ENCODE measurements around the gene PDE4D. TPM values are rescaled to one million over a fixed set of nuclear protein-coding genes. Genes with fewer than 3 reads are reported as not detected.

The PDE4D gene
- total RNA-seq, 5 donors from 2014 or later (not counting 1 experiment from before 2014, with no cell fraction given) = 45.1 to 136 (median 64.9) TPM

DNA sequence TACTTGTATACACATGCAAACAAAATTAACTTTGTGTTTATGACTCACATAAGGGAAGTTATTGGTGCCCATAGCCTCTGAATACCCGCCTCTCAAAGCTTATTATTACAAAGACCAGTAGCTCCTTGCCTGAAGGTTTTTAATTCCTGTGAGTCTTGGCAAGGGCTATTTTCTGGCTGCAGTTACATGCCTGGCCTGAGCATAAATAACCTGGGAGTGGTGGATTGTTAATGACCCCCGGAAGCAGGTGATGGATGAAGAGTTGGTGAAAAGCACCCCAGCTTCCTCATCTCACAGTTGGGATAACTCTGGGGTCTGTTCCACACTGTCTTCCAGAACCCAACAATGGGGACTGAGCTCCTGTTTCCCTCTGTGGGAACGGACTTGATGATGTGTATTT is 594.5 kb downstream of the PDE4D start:
- no peak for DNase-seq
- Histone ChIP-seq H3K36me3 (ENCODE audit: control insufficient read depth in 2 of 2, extremely low read depth in 1 of 2, insufficient read depth in 1 of 2, low read length in 1 of 2) (no peaks in the 10 kb centered on the region), H3K4me3 (ENCODE audit: control insufficient read depth in 1 of 2, extremely low read depth in 1 of 2, low read length in 1 of 2) (no peak overlapping the region), H3K4me1 (ENCODE audit: control insufficient read depth in 1 of 2, extremely low read depth in 1 of 2, insufficient read depth in 2 of 2, low read length in 2 of 2) (no peaks in the 10 kb centered on the region), H3K27me3 (replicated peaks in 1 of 2; ENCODE audit: control insufficient read depth in 2 of 2, extremely low read depth in 1 of 2, insufficient read depth in 2 of 2, low read length in 1 of 2) (no peaks in the 10 kb centered on the region), H3K27ac (ENCODE audit: low read length) (no peak overlapping the region), H3K9me3 (no peaks in the 10 kb centered on the region)
- H3K4me1 Mint-ChIP-seq = peaks cover 15 to 18% (median 17%) of the 10 kb centered on the region in 3 donors
- POLR2A ChIA-PET = no interaction called here
- H3K36me3 Mint-ChIP-seq = no peaks in the 10 kb centered on the region
- peaks cover 0 to 5% (median 0%) of the 10 kb centered on the region in 3 donors for H3K9me3 Mint-ChIP-seq
- CTCF ChIA-PET = no interaction called here
- no peak overlapping the region for H3K4me3 Mint-ChIP-seq
- no CpG with 5 or more reads among the region's 3 CpGs for whole genome bisulfite sequencing (ENCODE audit: insufficient coverage)
- ATAC-seq (replicated peaks in 1 of 4) = no peak
- H3K27me3 Mint-ChIP-seq = no peaks in the 10 kb centered on the region
- no peak overlapping the region for H3K27ac Mint-ChIP-seq

DNA sequence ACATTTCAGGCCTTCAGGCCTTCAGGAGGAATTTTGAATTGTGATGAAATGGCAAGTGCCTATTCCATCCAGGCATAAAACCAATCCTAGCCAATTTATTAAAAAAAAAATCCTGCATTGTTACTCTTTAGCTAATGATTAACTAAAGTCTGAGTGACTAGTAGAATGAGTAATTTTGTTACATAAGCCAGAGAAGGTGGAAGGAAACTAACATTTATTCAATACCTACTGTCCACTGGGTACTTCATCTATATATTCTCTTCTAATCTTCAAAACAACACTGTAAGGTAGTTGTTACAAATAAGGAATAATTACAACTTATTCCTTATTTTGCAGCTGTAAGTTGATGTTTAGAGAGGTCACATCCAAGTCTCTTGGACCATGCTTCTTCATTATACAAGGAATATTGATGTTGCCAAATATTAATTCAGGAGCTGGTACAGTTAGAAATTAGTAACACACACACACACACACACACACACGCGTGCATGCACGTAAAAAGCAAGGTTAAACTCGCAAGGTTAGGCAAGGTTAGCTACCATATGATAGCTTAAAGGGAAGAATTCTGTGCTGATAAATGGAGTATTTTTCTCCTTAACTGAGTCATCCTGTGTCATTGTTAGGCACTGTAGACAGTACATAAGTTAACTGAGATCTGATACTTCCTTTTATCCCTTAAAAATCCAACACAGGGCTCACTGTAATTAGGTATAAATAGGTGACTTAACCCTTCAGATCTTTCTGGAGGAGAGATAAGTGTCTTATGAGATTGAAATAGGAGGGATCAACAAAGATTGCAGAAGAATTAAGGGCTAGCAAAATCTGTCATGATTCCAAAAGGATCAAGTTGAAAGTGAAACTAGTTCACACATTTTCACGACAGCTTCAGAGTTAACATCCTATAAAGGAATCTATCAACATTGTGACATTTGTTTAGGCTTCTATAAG is 596.9 kb downstream of the PDE4D start:
- no peaks in the 10 kb centered on the region for H3K9me3 Mint-ChIP-seq
- CTCF ChIA-PET = interaction anchor here in 1 of 2 donors (0.7 kb wide), 1 partner anchor 409 kb away, joined by 3 read pairs; no protein-coding TSS in a partner anchor

DNA sequence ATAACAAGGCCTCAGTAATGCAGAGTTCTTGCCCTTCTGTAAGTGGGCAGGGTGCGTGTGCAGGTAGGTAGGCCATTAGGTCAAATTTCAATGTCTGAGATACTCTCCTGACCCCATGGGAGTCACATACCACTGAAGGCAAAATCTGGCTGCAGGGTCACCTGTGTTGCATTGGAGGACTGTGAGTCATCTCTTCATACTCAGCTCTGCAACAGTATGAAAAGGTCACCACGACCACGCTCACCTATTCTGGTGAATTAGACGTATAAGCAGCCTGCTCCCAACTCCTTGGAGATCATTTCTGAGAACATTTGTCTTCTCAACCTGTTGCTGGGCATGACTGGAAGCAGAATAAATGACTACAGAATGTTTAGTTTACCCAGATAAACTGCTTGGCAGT is 599.8 kb downstream of the PDE4D start:
- no peaks in the 10 kb centered on the region for H3K36me3 ChIP-seq (ENCODE audit: control insufficient read depth in 2 of 2, extremely low read depth in 1 of 2, insufficient read depth in 1 of 2, low read length in 1 of 2)
- no peaks in the 10 kb centered on the region for H3K9me3 ChIP-seq
- H3K27ac Mint-ChIP-seq = no peak overlapping the region
- no peaks in the 10 kb centered on the region for H3K27me3 Mint-ChIP-seq
- DNase-seq (no peak), ATAC-seq (replicated peaks in 1 of 4) (no peak)
- H3K4me3 Mint-ChIP-seq = no peak overlapping the region
- no peaks in the 10 kb centered on the region for H3K9me3 Mint-ChIP-seq
- H3K27ac ChIP-seq (ENCODE audit: low read length) = no peak overlapping the region
- no peaks in the 10 kb centered on the region for H3K36me3 Mint-ChIP-seq
- 100% methylated on average over 3 of the region's 4 CpGs for WGBS (ENCODE audit: insufficient coverage)
- H3K27me3 ChIP-seq (replicated peaks in 1 of 2; ENCODE audit: control insufficient read depth in 2 of 2, extremely low read depth in 1 of 2, insufficient read depth in 2 of 2, low read length in 1 of 2) = no peaks in the 10 kb centered on the region
- ChIA-PET POLR2A (no interaction called here), CTCF (no interaction called here)
- peaks cover 15 to 18% (median 17%) of the 10 kb centered on the region in 3 donors for H3K4me1 Mint-ChIP-seq
- H3K4me3 ChIP-seq (ENCODE audit: control insufficient read depth in 1 of 2, extremely low read depth in 1 of 2, low read length in 1 of 2) = no peak overlapping the region
- no peaks in the 10 kb centered on the region for H3K4me1 ChIP-seq (ENCODE audit: control insufficient read depth in 1 of 2, extremely low read depth in 1 of 2, insufficient read depth in 2 of 2, low read length in 2 of 2)

More for the DNA sequence above, 596.9 kb downstream of the PDE4D start:
- Histone ChIP-seq H3K27ac (ENCODE audit: low read length) (no peak overlapping the region), H3K27me3 (replicated peaks in 1 of 2; ENCODE audit: control insufficient read depth in 2 of 2, extremely low read depth in 1 of 2, insufficient read depth in 2 of 2, low read length in 1 of 2) (no peaks in the 10 kb centered on the region), H3K9me3 (no peaks in the 10 kb centered on the region), H3K4me3 (ENCODE audit: control insufficient read depth in 1 of 2, extremely low read depth in 1 of 2, low read length in 1 of 2) (no peak overlapping the region), H3K4me1 (ENCODE audit: control insufficient read depth in 1 of 2, extremely low read depth in 1 of 2, insufficient read depth in 2 of 2, low read length in 2 of 2) (no peaks in the 10 kb centered on the region), H3K36me3 (ENCODE audit: control insufficient read depth in 2 of 2, extremely low read depth in 1 of 2, insufficient read depth in 1 of 2, low read length in 1 of 2) (no peaks in the 10 kb centered on the region)
- H3K4me3 Mint-ChIP-seq = peak overlapping the region; percentile 57 to 65 (median 57)
- POLR2A ChIA-PET = no interaction called here
- peak overlapping the region; percentile 44 to 64 for H3K27ac Mint-ChIP-seq
- no peaks in the 10 kb centered on the region for H3K27me3 Mint-ChIP-seq
- no peaks in the 10 kb centered on the region for H3K36me3 Mint-ChIP-seq
- DNase-seq (peak in 1 of 35 experiments; percentile 4), ATAC-seq (replicated peaks in 1 of 4) (no peak)
- peaks cover 15 to 18% (median 17%) of the 10 kb centered on the region in 3 donors for H3K4me1 Mint-ChIP-seq
- WGBS (ENCODE audit: insufficient coverage) = no CpG with 5 or more reads among the region's 5 CpGs

DNA sequence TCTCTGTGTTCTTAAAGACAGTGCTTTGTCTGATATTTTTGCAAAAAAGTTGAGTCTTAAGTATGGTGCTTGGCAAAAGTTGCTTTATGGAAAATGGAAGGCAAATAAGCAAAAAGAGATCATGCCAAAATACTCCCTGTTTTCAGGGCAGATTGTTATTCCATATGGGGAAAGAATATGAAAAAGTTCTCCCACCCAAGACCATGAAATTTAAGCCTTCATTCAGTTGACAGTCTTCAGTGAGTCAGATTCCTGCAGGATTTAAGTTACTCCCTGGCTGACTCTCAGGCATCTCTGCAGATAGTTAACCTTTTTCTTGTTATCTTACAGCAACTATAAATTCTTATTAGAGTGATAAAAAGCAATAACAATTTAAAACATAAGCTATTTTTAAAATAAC is 601.6 kb downstream of the PDE4D start:
- H3K4me1 ChIP-seq (ENCODE audit: control insufficient read depth in 1 of 2, extremely low read depth in 1 of 2, insufficient read depth in 2 of 2, low read length in 2 of 2) = no peaks in the 10 kb centered on the region
- H3K36me3 Mint-ChIP-seq = no peaks in the 10 kb centered on the region
- DNase-seq (no peak), ATAC-seq (replicated peaks in 1 of 4) (no peak)
- H3K4me3 Mint-ChIP-seq = no peak overlapping the region
- peaks cover 7 to 8% (median 7%) of the 10 kb centered on the region in 3 donors for H3K4me1 Mint-ChIP-seq
- H3K4me3 ChIP-seq (ENCODE audit: control insufficient read depth in 1 of 2, extremely low read depth in 1 of 2, low read length in 1 of 2) = no peak overlapping the region
- no peaks in the 10 kb centered on the region for H3K27me3 ChIP-seq (replicated peaks in 1 of 2; ENCODE audit: control insufficient read depth in 2 of 2, extremely low read depth in 1 of 2, insufficient read depth in 2 of 2, low read length in 1 of 2)
- H3K9me3 ChIP-seq = no peaks in the 10 kb centered on the region
- CTCF ChIA-PET = interaction anchor here in 1 of 2 donors (0.6 kb wide), 1 partner anchor 41 kb away, joined by 3 read pairs; no protein-coding TSS in a partner anchor
- no peak overlapping the region for H3K27ac Mint-ChIP-seq
- H3K36me3 ChIP-seq (ENCODE audit: control insufficient read depth in 2 of 2, extremely low read depth in 1 of 2, insufficient read depth in 1 of 2, low read length in 1 of 2) = no peaks in the 10 kb centered on the region
- peaks cover 2 to 3% of the 10 kb centered on the region in 2 donors for H3K27me3 Mint-ChIP-seq
- no peaks in the 10 kb centered on the region for H3K9me3 Mint-ChIP-seq
- POLR2A ChIA-PET = interaction anchor here in 1 of 2 donors (0.6 kb wide), 2 partner anchors 94 to 519 kb away, joined by 3 to 4 read pairs; no protein-coding TSS in a partner anchor
- no peak overlapping the region for H3K27ac ChIP-seq (ENCODE audit: low read length)

DNA sequence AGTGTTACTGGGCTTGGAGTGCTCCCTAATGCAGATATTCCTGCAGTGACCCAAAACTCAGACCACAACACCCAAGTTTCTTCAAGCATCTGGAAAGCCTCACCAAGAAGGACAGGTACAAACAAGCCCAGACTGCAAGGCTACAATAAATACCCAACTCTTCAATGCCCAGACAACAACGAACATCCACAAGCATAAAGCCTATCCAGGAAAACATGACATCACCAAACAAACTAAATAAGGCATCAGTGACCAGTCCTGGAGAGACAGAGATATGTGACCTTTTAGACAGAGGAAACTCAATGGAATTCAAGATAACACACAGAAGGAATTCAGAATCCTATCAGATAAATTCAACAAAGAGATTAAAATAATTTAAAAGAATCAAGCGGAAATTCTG is 605.6 kb downstream of the PDE4D start:
- H3K27me3 ChIP-seq (replicated peaks in 1 of 2; ENCODE audit: control insufficient read depth in 2 of 2, extremely low read depth in 1 of 2, insufficient read depth in 2 of 2, low read length in 1 of 2) = no peaks in the 10 kb centered on the region
- ATAC-seq (replicated peaks in 1 of 4) = no peak
- Mint-ChIP-seq H3K4me3 (no peak overlapping the region), H3K27me3 (peaks cover 2 to 6% of the 10 kb centered on the region in 2 donors), H3K27ac (no peak overlapping the region), H3K4me1 (no peaks in the 10 kb centered on the region), H3K9me3 (peaks cover 0 to 3% (median 0%) of the 10 kb centered on the region in 3 donors), H3K36me3 (no peaks in the 10 kb centered on the region)
- H3K4me3 ChIP-seq (ENCODE audit: control insufficient read depth in 1 of 2, extremely low read depth in 1 of 2, low read length in 1 of 2) = no peak overlapping the region
- 60% methylated on average over 1 of the region's 2 CpGs for WGBS (ENCODE audit: insufficient coverage)
- H3K36me3 ChIP-seq (ENCODE audit: control insufficient read depth in 2 of 2, extremely low read depth in 1 of 2, insufficient read depth in 1 of 2, low read length in 1 of 2) = no peaks in the 10 kb centered on the region
- no peak overlapping the region for H3K27ac ChIP-seq (ENCODE audit: low read length)
- DNase-seq = no peak
- no peaks in the 10 kb centered on the region for H3K9me3 ChIP-seq
- H3K4me1 ChIP-seq (ENCODE audit: control insufficient read depth in 1 of 2, extremely low read depth in 1 of 2, insufficient read depth in 2 of 2, low read length in 2 of 2) = no peaks in the 10 kb centered on the region
- ChIA-PET CTCF (no interaction called here), POLR2A (no interaction called here)

DNA sequence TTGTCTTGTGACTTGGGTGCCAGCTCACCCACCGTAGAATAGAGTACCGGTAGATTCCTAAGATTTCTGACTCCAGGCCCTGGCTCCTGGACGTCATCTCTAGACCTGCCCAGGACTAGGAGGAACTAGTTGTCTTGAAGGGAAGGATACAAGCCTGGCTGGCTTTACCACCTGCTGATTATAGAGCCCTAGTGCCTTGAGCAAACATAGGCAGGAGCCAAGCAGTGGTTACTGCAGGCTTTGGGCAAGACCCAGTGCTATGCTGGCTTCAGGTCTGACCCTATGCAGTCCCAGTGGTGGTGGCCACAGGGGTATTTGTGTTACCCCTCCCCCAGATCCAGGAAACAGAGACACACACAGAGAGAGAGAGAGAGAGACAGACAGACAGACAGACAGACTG is 606.2 kb downstream of the PDE4D start:
- no peak overlapping the region for H3K4me3 ChIP-seq (ENCODE audit: control insufficient read depth in 1 of 2, extremely low read depth in 1 of 2, low read length in 1 of 2)
- no peak for ATAC-seq (replicated peaks in 1 of 4)
- ChIA-PET CTCF (no interaction called here), POLR2A (no interaction called here)
- Mint-ChIP-seq H3K27me3 (peaks cover 2 to 6% of the 10 kb centered on the region in 2 donors), H3K4me3 (no peak overlapping the region), H3K27ac (no peak overlapping the region), H3K9me3 (peaks cover 0 to 3% (median 0%) of the 10 kb centered on the region in 3 donors), H3K4me1 (no peaks in the 10 kb centered on the region), H3K36me3 (no peaks in the 10 kb centered on the region)
- DNase-seq = no peak
- no peak overlapping the region for H3K27ac ChIP-seq (ENCODE audit: low read length)
- no peaks in the 10 kb centered on the region for H3K27me3 ChIP-seq (replicated peaks in 1 of 2; ENCODE audit: control insufficient read depth in 2 of 2, extremely low read depth in 1 of 2, insufficient read depth in 2 of 2, low read length in 1 of 2)
- no peaks in the 10 kb centered on the region for H3K4me1 ChIP-seq (ENCODE audit: control insufficient read depth in 1 of 2, extremely low read depth in 1 of 2, insufficient read depth in 2 of 2, low read length in 2 of 2)
- no peaks in the 10 kb centered on the region for H3K9me3 ChIP-seq
- no peaks in the 10 kb centered on the region for H3K36me3 ChIP-seq (ENCODE audit: control insufficient read depth in 2 of 2, extremely low read depth in 1 of 2, insufficient read depth in 1 of 2, low read length in 1 of 2)
- WGBS (ENCODE audit: insufficient coverage) = 90% methylated on average over 3 of the region's 3 CpGs
